Measurements from ENCODE around the gene POU4F1. TPM values are rescaled to one million over a fixed set of nuclear protein-coding genes. Genes with fewer than 3 reads are reported as not detected.

Gene POU4F1
- total RNA-seq, 1 experiment from 2014 or later: 0.26 TPM

GRCh38 chr13:78630511-78630910 is 27.2 kb upstream of the POU4F1 start:
- no peak for DNase-seq
- Histone ChIP-seq H2BK15ac (ENCODE audit: low read depth, low read length) (no peak overlapping the region), H3K79me1 (ENCODE audit: insufficient read depth, low read depth, low read length, poor library complexity, severe bottlenecking) (no peaks in the 10 kb centered on the region), H3K27me3 (ENCODE audit: insufficient read depth, low read length) (no peaks in the 10 kb centered on the region), H3T11ph (ENCODE audit: low read length) (no peak overlapping the region), H3K4me1 (ENCODE audit: insufficient read depth, low read length) (no peaks in the 10 kb centered on the region), H3K23me2 (ENCODE audit: insufficient read length, low read depth, low read length, poor library complexity, severe bottlenecking) (no peaks in the 10 kb centered on the region), H4K8ac (replicated peaks; ENCODE audit: insufficient read length, low read depth, low read length) (no peak overlapping the region), H4K5ac (ENCODE audit: insufficient read length, low read depth, low read length) (no peak overlapping the region), H3K4ac (ENCODE audit: low read depth, low read length) (no peak overlapping the region), H3K9ac (ENCODE audit: extremely low read depth, insufficient read length, low read length) (no peak overlapping the region), H2AFZ (ENCODE audit: low read length) (no peak overlapping the region), H3K56ac (ENCODE audit: insufficient read length, low read depth, low read length) (no peak overlapping the region), H3K14ac (ENCODE audit: insufficient read depth, low read length) (no peak overlapping the region), H2BK20ac (ENCODE audit: low read depth, low read length, poor library complexity, severe bottlenecking) (no peak overlapping the region), H3K18ac (ENCODE audit: insufficient read length, low read depth, low read length) (no peak overlapping the region), H4K91ac (ENCODE audit: insufficient read length, low read depth, low read length) (no peak overlapping the region), H3K79me2 (ENCODE audit: insufficient read depth, low read length) (no peaks in the 10 kb centered on the region), H3K27ac (ENCODE audit: insufficient read length, low read depth, low read length) (no peak overlapping the region), H3K23ac (ENCODE audit: insufficient read length, low read depth, low read length) (no peak overlapping the region), H2BK120ac (ENCODE audit: low read depth, low read length, poor library complexity, severe bottlenecking) (no peak overlapping the region), H3K4me2 (ENCODE audit: insufficient read depth, insufficient read length, low read length) (no peak overlapping the region), H3K9me3 (ENCODE audit: control insufficient read depth, low read depth, low read length) (no peaks in the 10 kb centered on the region), H2BK5ac (ENCODE audit: insufficient read length, low read length) (no peak overlapping the region), H2AK5ac (ENCODE audit: insufficient read length, low read length) (no peak overlapping the region), H2BK12ac (ENCODE audit: insufficient read length, low read depth, low read length) (no peak overlapping the region), H4K20me1 (ENCODE audit: control insufficient read depth, insufficient read depth, insufficient read length) (no peaks in the 10 kb centered on the region)
- WGBS (ENCODE audit: extremely low coverage, insufficient read length, low lambda C conversion rate): no CpG with 5 or more reads among the region's 1 CpG
- Mint-ChIP-seq H3K27me3 (ENCODE audit: low read depth) (no peaks in the 10 kb centered on the region), H3K36me3 (ENCODE audit: insufficient read depth in 1 of 3, low read depth in 3 of 3) (peaks cover 32 to 70% (median 68%) of the 10 kb centered on the region in 3 experiments; a peak in 6 of 7 replicates), H3K4me3 (no peak overlapping the region), H3K27ac (no peak overlapping the region), H3K4me1 (no peaks in the 10 kb centered on the region), H3K9me3 (no peaks in the 10 kb centered on the region)
- no peak for TF ChIP-seq CTCF (conservative IDR thresholded peaks at IDR 0.05)

Data from H9 (cell line).